ENCODE measurements around the gene KAT7.
"Not testable (repeated sequence)": the region's sequence is repeated elsewhere in the genome, so short reads cannot be mapped to it uniquely, and the experiment has no call there.

KAT7 gene

DNA sequence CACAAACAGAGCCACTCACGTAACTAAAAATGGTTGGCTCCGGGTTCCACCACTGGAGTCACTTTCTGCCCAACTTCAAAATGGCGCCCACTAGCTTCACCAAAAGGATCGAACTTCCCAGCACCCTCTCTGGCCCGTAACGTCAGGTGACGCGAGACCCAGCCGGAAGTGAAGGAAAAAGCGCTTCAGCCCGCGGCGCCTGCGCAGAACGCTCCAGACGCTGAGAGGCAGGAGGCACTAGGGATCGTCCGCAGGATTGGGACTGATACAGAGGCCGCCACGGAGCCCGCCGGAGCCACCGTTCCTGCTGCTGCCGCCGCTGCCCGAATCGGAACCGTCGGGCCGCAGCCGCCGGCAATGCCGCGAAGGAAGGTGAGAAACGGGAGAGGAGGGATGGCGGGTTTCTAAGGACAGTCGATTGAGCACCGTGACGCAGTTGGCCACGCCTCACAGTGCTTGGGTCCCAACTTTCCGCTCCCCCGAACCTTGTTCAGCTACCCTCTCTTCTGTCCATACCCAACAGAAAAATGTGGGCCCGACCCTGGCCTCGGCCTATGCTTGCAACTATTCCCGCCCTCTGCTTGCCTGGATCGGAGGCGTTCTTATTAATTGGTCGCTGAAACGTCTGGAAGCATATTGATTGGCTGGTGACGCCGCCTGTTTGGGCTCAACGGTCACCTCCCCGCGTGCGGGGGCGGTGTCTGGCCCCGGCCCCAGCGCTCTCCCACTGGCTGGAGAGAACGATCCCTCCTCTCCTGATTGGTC, at the start of gene KAT7:
KAT7 (plus strand) TSS at position 204 of the 765 bp plus-strand sequence; CDS start at position 358, 154 bp downstream.
- DNase-seq (ENCODE audit: low read depth) = peak; percentile 95

GRCh38 chr17:49739641-49740271, 48.7 kb upstream of the KAT7 start:
- DNase-seq (ENCODE audit: low read depth) = peak; percentile 94

- DNase-seq (ENCODE audit: low read depth) = no peak
Measured at GRCh38 chr17:49741009-49741691, 47.3 kb upstream of the KAT7 start.

GRCh38 chr17:49741692-49742076, 46.8 kb upstream of the KAT7 start:
- DNase-seq (ENCODE audit: low read depth) = no peak

GRCh38 chr17:49742166-49742638, 46.3 kb upstream of the KAT7 start:
- no peak for DNase-seq (ENCODE audit: low read depth)

- no peak for DNase-seq (ENCODE audit: low read depth)
Measured at GRCh38 chr17:49745175-49746139, 43.0 kb upstream of the KAT7 start.

GRCh38 chr17:49746791-49747490, 41.5 kb upstream of the KAT7 start:
- DNase-seq (ENCODE audit: low read depth) = no peak

DNA sequence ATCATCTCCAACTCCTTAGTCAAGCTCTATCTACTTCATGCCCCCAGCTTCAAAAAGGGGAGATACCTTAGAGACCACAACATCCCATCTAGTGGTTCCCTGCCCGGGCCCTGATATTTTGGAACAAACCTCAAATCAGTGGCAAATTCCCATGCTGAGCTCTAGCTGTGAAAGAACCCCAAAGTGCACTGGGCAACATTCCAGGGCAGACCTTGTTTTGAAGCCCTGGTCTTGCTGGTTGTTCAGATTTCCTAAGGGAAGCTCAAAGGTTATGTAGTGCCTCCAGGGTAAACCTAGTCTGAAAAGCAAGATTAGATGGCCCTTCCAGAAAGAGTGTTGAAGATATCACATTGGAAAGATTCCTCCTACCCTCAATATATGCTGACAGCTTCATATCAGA, 40.8 kb upstream of the KAT7 start:
- no peak for DNase-seq (ENCODE audit: low read depth)

DNA sequence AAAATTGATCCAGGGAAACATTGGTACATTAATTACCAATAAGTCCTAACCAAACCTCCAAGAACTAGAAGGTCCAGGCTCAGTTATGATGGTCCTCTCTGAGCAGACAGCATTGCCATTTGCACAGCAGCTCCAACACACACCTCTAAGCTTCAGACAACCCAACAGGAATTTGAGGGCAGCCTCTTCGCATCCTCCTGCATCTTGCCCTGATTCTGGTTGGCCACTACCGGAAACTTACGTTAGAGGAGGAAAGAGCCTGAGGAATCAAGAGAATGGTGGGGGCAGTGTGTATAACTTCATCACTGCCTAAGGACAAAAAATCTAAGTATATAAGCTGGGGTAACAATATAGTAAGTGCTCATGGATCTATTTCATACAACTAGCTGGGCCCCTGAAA, 40.3 kb upstream of the KAT7 start:
- no peak for DNase-seq (ENCODE audit: low read depth)

DNA sequence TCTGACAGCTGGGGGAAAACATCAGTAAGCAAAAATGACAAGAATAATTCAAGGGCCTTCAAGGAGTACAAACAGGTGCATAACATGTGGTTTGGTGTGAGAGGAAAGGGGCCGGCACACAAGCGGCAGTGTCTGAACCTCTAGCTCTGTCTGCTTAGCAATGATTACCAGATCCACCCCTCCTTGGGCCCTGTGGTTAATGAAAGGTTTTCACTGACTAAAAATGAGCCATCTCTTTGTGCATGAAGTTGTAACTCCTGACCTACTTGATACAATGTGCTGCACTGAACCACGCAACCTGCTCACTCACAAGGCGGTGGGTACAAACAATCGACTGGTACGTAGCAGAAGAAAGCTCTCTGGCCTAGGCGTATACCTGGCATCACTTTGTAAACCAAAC, 39.7 kb upstream of the KAT7 start:
- DNase-seq (ENCODE audit: low read depth) = peak; percentile 25

- DNase-seq (ENCODE audit: low read depth) = no peak
Measured at GRCh38 chr17:49749730-49750129, 38.8 kb upstream of the KAT7 start.

GRCh38 chr17:49752508-49752907, 36.0 kb upstream of the KAT7 start:
- DNase-seq (ENCODE audit: low read depth) = no peak

DNA sequence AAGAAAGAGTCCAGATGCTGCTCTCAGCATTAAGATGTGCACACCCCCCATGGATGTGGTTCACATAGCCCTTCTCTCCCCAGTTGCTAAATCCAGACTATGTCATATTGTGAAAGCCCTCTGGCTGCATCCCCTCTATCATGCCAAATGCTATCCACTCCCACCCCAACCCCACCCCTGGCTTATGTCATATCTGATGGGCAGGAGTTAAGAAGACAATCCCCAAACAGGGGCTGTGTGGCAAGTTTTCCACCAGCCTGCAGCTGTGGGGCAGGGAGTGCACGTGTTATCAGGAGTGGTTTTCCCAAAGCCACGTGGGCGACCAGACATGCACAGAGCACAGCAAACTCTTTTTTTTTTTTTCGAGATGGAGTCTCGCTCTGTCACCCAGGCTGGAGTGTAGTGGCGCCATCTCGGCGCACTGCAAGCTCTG, 34.5 kb upstream of the KAT7 start:
- DNase-seq (ENCODE audit: low read depth) = no peak

DNA sequence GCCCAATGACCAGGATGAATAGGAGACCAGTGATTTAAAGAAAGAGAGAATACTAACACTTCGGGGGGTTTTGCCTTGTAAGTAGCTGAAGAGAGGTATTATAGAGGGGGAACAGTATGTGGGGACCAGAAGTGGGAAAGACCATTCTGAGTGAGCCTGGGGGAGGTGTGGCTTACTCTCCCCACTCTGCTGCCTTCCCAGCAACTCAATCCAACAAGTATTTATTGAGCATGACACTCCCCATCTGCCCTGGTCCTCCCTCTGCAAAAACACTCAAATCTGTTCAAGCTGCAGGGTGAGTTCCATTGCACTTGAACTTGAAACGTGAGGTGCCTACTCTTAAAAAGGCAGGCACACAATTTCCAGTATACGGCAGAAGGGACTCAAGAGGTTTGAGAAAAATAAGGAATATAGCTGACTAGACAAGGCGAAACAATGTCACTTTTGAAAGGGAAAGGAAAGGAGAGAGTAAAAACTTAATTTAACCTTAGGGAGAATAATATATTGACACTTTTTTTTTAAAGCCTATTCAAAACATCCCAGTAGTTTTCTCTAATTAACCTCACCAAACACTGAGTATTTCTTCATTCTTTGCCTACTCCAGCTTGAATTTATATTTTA, 32.7 kb upstream of the KAT7 start:
- DNase-seq (ENCODE audit: low read depth) = no peak

GRCh38 chr17:49756323-49757150, 31.9 kb upstream of the KAT7 start:
- DNase-seq (ENCODE audit: low read depth) = no peak

DNA sequence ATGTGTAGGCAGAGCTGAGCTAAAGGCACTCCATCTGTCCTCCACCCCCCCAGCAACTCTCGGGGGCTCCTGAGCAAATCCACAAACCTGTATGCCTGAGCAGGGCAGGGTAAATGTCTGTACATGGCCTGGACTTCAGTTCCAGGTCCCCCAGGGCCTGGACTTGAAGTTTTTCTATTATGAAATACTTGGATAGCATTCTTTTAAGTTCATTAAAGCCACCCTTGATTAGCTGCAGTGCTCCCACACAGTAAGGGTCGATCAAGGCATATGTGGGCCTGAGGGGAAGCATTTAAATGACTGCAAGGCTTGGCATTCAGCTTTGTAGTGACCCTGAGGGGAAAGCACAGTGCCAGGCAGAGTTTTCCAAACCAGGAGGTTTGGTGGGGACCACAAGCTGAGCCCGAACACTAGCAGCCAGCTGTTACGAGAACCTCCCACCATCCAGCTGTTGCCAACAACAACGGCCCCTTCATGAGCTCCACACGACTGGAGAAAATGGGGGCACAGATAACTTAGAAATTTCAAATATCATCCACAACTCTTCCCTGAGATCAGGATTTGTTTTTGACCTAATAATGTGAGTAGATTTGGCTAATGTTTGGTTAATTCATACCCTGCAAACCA, 31.2 kb upstream of the KAT7 start:
- no peak for DNase-seq (ENCODE audit: low read depth)

GRCh38 chr17:49758464-49759010, 29.9 kb upstream of the KAT7 start:
- not testable (repeated sequence) for DNase-seq (ENCODE audit: low read depth)

- no peak for DNase-seq (ENCODE audit: low read depth)
Measured at GRCh38 chr17:49759203-49759602, 29.3 kb upstream of the KAT7 start.

DNA sequence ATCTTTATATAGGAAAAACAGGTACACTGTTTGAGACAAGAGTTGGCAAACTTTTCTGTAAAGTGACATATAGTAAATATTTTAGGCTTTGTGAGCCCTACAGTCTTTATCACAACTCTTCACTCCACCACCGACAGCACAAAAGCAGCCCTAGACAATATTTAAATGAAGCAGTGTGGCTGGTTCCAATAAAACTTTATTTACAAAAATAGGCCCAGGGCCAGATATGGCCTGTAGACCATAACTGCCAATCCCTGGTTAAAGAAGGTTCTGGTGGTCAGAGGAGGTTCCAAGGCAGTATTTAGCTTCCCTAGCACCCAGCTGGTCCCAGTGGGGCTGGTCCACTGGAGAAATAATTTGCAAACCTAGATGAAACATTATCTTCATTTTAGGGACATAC, 28.2 kb upstream of the KAT7 start:
- DNase-seq (ENCODE audit: low read depth) = no peak
